Keratinocyte (primary cell): Measurements from ENCODE around the gene TTC38. TPM values are rescaled to one million over a fixed set of nuclear protein-coding genes. Genes with fewer than 3 reads are reported as not detected.
"Not testable (repeated sequence)": the region's sequence is repeated elsewhere in the genome, so short reads cannot be mapped to it uniquely, and the experiment has no call there.

Source experiments
- DNase-seq: peaks from one replicate; pipeline ENCODE4 v3.0.0-alpha.2; 2011; ENCODE audit warnings: low read depth, missing footprints, low spot score
- FAIRE-seq: peaks from 2 replicates; lab custom pipeline; 2011; peaks lifted over from hg19 to GRCh38; lab: Jason Lieb, UNC
- H2AFZ ChIP-seq: 2 replicates; pipeline ENCODE4 v1.6.0; 2012; ENCODE audit warnings: low read length, control low read depth, inconsistent platforms; ENCODE audit not compliant: control insufficient read depth
- H3K27ac ChIP-seq: 2 replicates; pipeline ENCODE4 v1.5.1; 2011; ENCODE audit warnings: low read length; ENCODE audit not compliant: control insufficient read depth, insufficient read depth
- H3K27me3 ChIP-seq: 3 replicates; pipeline ENCODE4 v1.6.0; 2011; ENCODE audit warnings: low read length; ENCODE audit not compliant: control insufficient read depth, insufficient read depth; ENCODE audit errors: extremely low read depth
- H3K36me3 ChIP-seq, 2 experiments: 2 replicates in 1 of 2; 3 replicates in 1 of 2; pipeline ENCODE4 v1.5.1; 2011; ENCODE audit warnings: low read length in 2 of 2, mild to moderate bottlenecking in 1 of 2; ENCODE audit not compliant: control insufficient read depth in 2 of 2, insufficient read depth in 2 of 2; ENCODE audit errors: extremely low read depth in 1 of 2
- H3K4me1 ChIP-seq: 3 replicates; pipeline ENCODE4 v1.5.1; 2011; ENCODE audit warnings: low read length; ENCODE audit not compliant: control insufficient read depth, insufficient read depth; ENCODE audit errors: extremely low read depth
- H3K4me2 ChIP-seq: 3 replicates; pipeline ENCODE4 v1.6.0; 2011; ENCODE audit warnings: low read depth, low read length; ENCODE audit not compliant: control insufficient read depth, insufficient read depth; ENCODE audit errors: extremely low read depth
- H3K4me3 ChIP-seq, 3 experiments: fragments of 200-600 bp in 1 of 3; sonication (generic) in 1 of 3; 2 replicates in 2 of 3; 3 replicates in 1 of 3; pipeline ENCODE4 v1.5.1; 2011 to 2016; ENCODE audit warnings: low read length in 3 of 3, mild to moderate bottlenecking in 3 of 3, control low read depth in 2 of 3, inconsistent platforms in 1 of 3, low read depth in 1 of 3, mixed read lengths in 1 of 3, mixed run types in 1 of 3, moderate library complexity in 1 of 3; ENCODE audit not compliant: control insufficient read depth in 2 of 3, insufficient read depth in 2 of 3; ENCODE audit errors: extremely low read depth in 1 of 3
- H3K79me2 ChIP-seq: 2 replicates; pipeline ENCODE4 v1.6.0; 2012; ENCODE audit warnings: low read length; ENCODE audit not compliant: control insufficient read depth, insufficient read depth
- H3K9ac ChIP-seq: 3 replicates; pipeline ENCODE4 v1.6.0; 2011; ENCODE audit warnings: low read length; ENCODE audit not compliant: control insufficient read depth, insufficient read depth; ENCODE audit errors: extremely low read depth
- H3K9me1 ChIP-seq: 3 replicates; pipeline ENCODE4 v1.6.0; 2011; ENCODE audit warnings: low read length; ENCODE audit not compliant: control insufficient read depth, insufficient read depth; ENCODE audit errors: extremely low read depth
- H3K9me3 ChIP-seq: 2 replicates; pipeline ENCODE4 v1.5.1; 2012; ENCODE audit warnings: low read depth, low read length; ENCODE audit not compliant: control insufficient read depth
- H4K20me1 ChIP-seq: 3 replicates; pipeline ENCODE4 v1.6.0; 2011; ENCODE audit warnings: low read length; ENCODE audit not compliant: control insufficient read depth, insufficient read depth; ENCODE audit errors: extremely low read depth
- CTCF ChIP-seq, 3 experiments: IDR thresholded peaks in 1 of 3; conservative IDR thresholded peaks in 1 of 3; optimal IDR thresholded peaks in 1 of 3; 2 replicates in 2 of 3; 3 replicates in 1 of 3; pipeline versions ENCODE3 to v1.5.1; 2011; ENCODE audit warnings: low read length in 3 of 3, mild to moderate bottlenecking in 3 of 3, moderate library complexity in 2 of 3, control low read depth in 1 of 3, inconsistent platforms in 1 of 3; ENCODE audit not compliant: insufficient read depth in 2 of 3; ENCODE audit errors: extremely low read depth in 1 of 3
- EZH2 ChIP-seq: IDR thresholded peaks from one replicate; pipeline ENCODE4 v1.6.1; 2012; ENCODE audit warnings: inconsistent platforms, mild to moderate bottlenecking, low read length, moderate library complexity
- dilution Hi-C: fragments of 300-500 bp; cut with MboI; formaldehyde crosslinking; loops from one replicate; pipeline ENCODE4 v1.7.0; 2020; ENCODE audit warnings: low sequenced_read_pairs; ENCODE audit not compliant: extremely low pct_ligation_motif_present
- polyA plus RNA-seq, 5 experiments: library from polyadenylated mRNA; depleted of rRNA in 3 of 5; stranded (reverse) in 3 of 5; stranded (forward) in 1 of 5; unstranded in 1 of 5; fragments of >200 nt; gene quantifications; 1 replicate in 1 of 5; 2 replicates in 3 of 5; 3 replicates in 1 of 5; pipeline versions ENCODE4 v1.2.1 to v1.2.3, GENCODE V29; 2011 to 2012; ENCODE audit warnings: missing spikeins in 2 of 5, low read depth in 1 of 5, low replicate concordance in 1 of 5

Gene TTC38
- polyA plus RNA-seq, 1 donor (not counting 4 experiments of a cell fraction or from before 2014, with no cell fraction given): 11.4 TPM

DNA sequence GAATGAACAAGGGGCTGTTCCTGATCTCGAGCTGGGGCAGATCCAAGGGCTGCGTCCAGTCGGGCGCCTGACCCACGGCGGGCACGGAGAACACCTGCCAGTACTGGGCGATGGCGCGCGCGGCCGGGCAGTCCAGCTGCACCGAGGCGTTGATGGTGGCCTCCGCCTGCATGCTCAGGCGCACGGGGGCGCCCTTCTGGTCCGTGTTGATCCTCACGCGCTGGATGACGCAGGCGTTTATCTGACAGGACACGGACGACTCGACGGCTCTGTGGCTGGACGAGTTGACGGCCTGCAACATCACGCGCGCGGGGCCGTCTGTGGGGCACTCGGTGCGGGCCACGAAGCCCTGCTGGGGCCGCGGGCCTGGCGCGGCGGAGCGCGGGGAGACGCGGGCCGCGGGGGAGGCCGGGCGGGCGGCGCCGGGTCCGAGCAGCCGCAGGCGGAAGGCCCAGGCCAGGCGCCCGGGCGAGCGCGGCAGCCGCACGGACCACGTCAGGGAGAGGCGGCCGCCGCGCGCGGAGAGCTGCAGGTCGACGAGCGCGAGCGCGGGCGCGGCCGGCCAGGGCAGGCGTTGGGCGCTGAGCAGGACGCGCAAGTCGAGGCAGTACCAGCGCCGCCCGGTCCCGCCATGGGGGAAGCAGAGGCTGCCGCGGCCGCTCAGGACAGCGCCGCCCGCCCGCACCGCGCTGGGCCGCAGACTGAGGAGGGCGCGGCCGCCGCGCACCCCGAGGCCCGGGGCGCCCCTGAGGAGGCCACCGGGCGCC lies 5.2 kb upstream of the TTC38 start:
- H3K36me3 ChIP-seq: no peaks in the 10 kb centered on the region
- no peaks in the 10 kb centered on the region for H3K79me2 ChIP-seq
- FAIRE-seq: no peak
- H3K27ac ChIP-seq: no peak overlapping the region
- no peak overlapping the region for H3K9ac ChIP-seq
- no peak overlapping the region for H2AFZ ChIP-seq
- peaks cover 26% of the 10 kb centered on the region for H3K27me3 ChIP-seq
- dilution Hi-C loops: no loop called here
- DNase-seq: no peak
- peak overlapping the region; percentile 27 for H3K4me2 ChIP-seq
- H4K20me1 ChIP-seq: no peaks in the 10 kb centered on the region
- no peaks in the 10 kb centered on the region for H3K9me3 ChIP-seq
- peak; percentile 16 to 58 (median 17) for TF ChIP-seq CTCF (optimal IDR thresholded peaks at IDR 0.05 in 1 of 3, IDR thresholded peaks at IDR 0.05 in 1 of 3, conservative IDR thresholded peaks at IDR 0.05 in 1 of 3; ENCODE audit: extremely low read depth in 1 of 3, insufficient read depth in 2 of 3, low read length in 3 of 3)
- TF ChIP-seq EZH2: no peak
- H3K9me1 ChIP-seq: no peaks in the 10 kb centered on the region
- H3K4me3 ChIP-seq: no peak overlapping the region
- H3K4me1 ChIP-seq: no peaks in the 10 kb centered on the region

DNA sequence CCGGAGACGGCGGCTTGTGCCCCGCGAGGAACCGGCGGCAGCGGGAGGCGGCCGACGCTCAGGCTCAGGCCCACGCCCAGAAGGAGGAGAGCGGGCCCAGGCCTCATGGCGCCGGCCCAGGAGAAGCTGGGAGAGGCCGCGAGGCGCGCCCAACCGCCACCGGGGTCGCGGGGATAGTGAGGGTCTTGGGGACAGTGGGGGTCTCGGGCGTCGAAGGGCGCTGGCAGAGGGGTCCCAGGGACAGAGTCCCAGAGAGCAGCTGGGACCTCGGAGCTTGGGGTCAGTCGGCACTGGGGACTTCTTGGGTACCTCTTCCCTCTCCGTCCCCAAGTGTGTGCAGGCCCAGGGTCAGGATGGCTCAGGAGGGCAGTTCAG lies 4.6 kb upstream of the TTC38 start, which contains the start of gene PKDREJ:
TSS of gene PKDREJ (minus strand) at position 128 of the 375 bp plus-strand sequence. CDS start at position 107, 21 bp downstream.
- no peak within 1 kb of the TSS for H3K9ac ChIP-seq
- H3K36me3 ChIP-seq: no peaks in the 10 kb centered on the region
- peaks cover 1% of the 10 kb centered on the region for H3K4me1 ChIP-seq
- peak within 1 kb of the TSS; percentile 27 for H3K4me2 ChIP-seq
- no peak within 1 kb of the TSS for H3K27ac ChIP-seq
- no peak for TF ChIP-seq EZH2
- TF ChIP-seq CTCF (optimal IDR thresholded peaks at IDR 0.05 in 1 of 3, IDR thresholded peaks at IDR 0.05 in 1 of 3, conservative IDR thresholded peaks at IDR 0.05 in 1 of 3; ENCODE audit: extremely low read depth in 1 of 3, insufficient read depth in 2 of 3, low read length in 3 of 3): no peak
- H3K9me1 ChIP-seq: no peaks in the 10 kb centered on the region
- FAIRE-seq: no peak
- no peak for DNase-seq
- no peak within 1 kb of the TSS for H3K4me3 ChIP-seq
- H2AFZ ChIP-seq: no peak within 1 kb of the TSS
- no peaks in the 10 kb centered on the region for H3K79me2 ChIP-seq
- H4K20me1 ChIP-seq: no peaks in the 10 kb centered on the region
- no peaks in the 10 kb centered on the region for H3K9me3 ChIP-seq
- dilution Hi-C loops: no loop called here
- H3K27me3 ChIP-seq: peaks cover 26% of the 10 kb centered on the region

DNA sequence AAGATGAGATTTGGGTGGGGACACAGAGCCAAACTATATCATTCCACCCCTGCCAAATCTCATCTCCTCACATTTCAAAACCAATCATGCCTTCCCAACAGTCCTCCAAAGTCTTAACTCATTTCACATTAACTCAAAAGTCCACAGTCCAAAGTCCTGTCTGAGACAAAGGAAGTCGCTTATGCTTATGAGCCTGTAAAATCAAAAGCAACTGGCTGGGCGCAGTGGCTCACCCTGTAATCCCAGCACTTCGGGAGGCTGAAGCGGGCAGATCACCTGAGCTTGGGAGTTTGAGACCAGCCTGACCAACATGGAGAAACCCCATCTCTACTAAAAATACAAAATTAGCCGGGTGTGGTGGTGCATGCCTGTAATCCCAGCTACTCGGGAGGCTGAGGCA lies 3.3 kb upstream of the TTC38 start:
- DNase-seq, H4K20me1 ChIP-seq, dilution Hi-C loops, H3K9me3 ChIP-seq, H3K4me1 ChIP-seq, H3K4me3 ChIP-seq, H3K79me2 ChIP-seq, FAIRE-seq, H3K9ac ChIP-seq, H3K27ac ChIP-seq, H3K4me2 ChIP-seq, H2AFZ ChIP-seq, H3K36me3 ChIP-seq, H3K9me1 ChIP-seq: not testable (repeated sequence)
- peaks cover 26% of the 10 kb centered on the region for H3K27me3 ChIP-seq

- H2AFZ ChIP-seq, FAIRE-seq, H3K27ac ChIP-seq, H3K4me3 ChIP-seq, H3K36me3 ChIP-seq, H3K4me1 ChIP-seq, dilution Hi-C loops, H3K9me1 ChIP-seq, H3K9ac ChIP-seq, H4K20me1 ChIP-seq, H3K4me2 ChIP-seq, H3K79me2 ChIP-seq, DNase-seq, H3K9me3 ChIP-seq: not testable (repeated sequence)
- H3K27me3 ChIP-seq: peaks cover 16% of the 10 kb centered on the region
Observed at GRCh38 chr22:46265627-46266026, 2.2 kb upstream of the TTC38 start.
